Heart left ventricle (tissue), 16 donors: ENCODE measurements around the gene ARHGAP29. TPM values are rescaled to one million over a fixed set of nuclear protein-coding genes. Genes with fewer than 3 reads are reported as not detected.

ENCODE experiments used
- ATAC-seq, 4 donors: fragments of 200-7000 bp; cut with Tn5 transposase; one replicate each; pipeline ENCODE4 v1.9.1; 2020 to 2022; ENCODE audit warnings: moderate library complexity in 4 of 4, mild to moderate bottlenecking in 3 of 4, moderate number of reproducible peaks in 1 of 4
- DNase-seq, 5 donors: peaks; one replicate each; pipeline ENCODE4 v3.0.0-alpha.2; 2020
- H3K27ac ChIP-seq, 12 donors: fragments of 200-600 bp; sonication (generic) in 4 of 12; one replicate each; pipeline versions ENCODE4 v1.5.0 to v1.8.0; 2016 to 2022; ENCODE audit warnings: mild to moderate bottlenecking in 2 of 12
- H3K27me3 ChIP-seq, 9 donors: fragments of 200-600 bp; sonication (generic) in 2 of 9; one replicate each; pipeline versions ENCODE4 v1.5.1 to v1.8.0; 2016 to 2022; ENCODE audit warnings: mild to moderate bottlenecking in 3 of 9
- H3K36me3 ChIP-seq, 9 donors: fragments of 200-600 bp; sonication (generic) in 2 of 9; one replicate each; pipeline versions ENCODE4 v1.5.0 to v1.8.0; 2018 to 2022; ENCODE audit warnings: mild to moderate bottlenecking in 2 of 9
- H3K4me1 ChIP-seq, 12 donors: fragments of 200-600 bp; sonication (generic) in 4 of 12; one replicate each; pipeline versions ENCODE4 v1.5.0 to v1.8.0; 2016 to 2022; ENCODE audit warnings: mild to moderate bottlenecking in 3 of 12
- H3K4me3 ChIP-seq, 12 donors: fragments of 200-600 bp; sonication (generic) in 4 of 12; one replicate each; pipeline versions ENCODE4 v1.5.0 to v1.8.0; 2017 to 2022; ENCODE audit warnings: mild to moderate bottlenecking in 9 of 12, moderate library complexity in 4 of 12
- H3K9me3 ChIP-seq, 12 donors: fragments of 200-600 bp; sonication (generic) in 4 of 12; one replicate each; pipeline versions ENCODE4 v1.5.0 to v1.8.0; 2016 to 2022; ENCODE audit warnings: mild to moderate bottlenecking in 1 of 12
- CTCF ChIP-seq, 12 donors: fragments of 200-600 bp; sonication (generic) in 4 of 12; IDR thresholded peaks; one replicate each; pipeline versions ENCODE4 v1.5.0 to v1.8.0; 2018 to 2022; ENCODE audit warnings: antibody characterized with exemption in 12 of 12, mild to moderate bottlenecking in 5 of 12
- POLR2A ChIP-seq, 2 donors: fragments of 450-650 bp; IDR thresholded peaks; one replicate each; pipeline ENCODE4 v1.6.1; 2017; ENCODE audit warnings: antibody characterized with exemption in 2 of 2, mild to moderate bottlenecking in 2 of 2, moderate library complexity in 2 of 2
- WGBS, 4 donors: extraction: QIAGEN DNeasy Blood & Tissue Kit in 2 of 4; methylation state at CpG; one replicate each; pipeline versions ENCODE4 v1.1.5 to v1.1.7; 2013 to 2018; 5-methylcytosine and 5-hydroxymethylcytosine counted together
- intact Hi-C, 10 donors: fragments of 100-400 bp; cut with DNase I; formaldehyde crosslinking; loops; one replicate each; pipeline versions ENCODE4 v1.11.1 to v1.14.2; 2022
- polyA plus RNA-seq, 2 donors: library from polyadenylated mRNA; stranded (reverse); fragments of 200-250 nt; gene quantifications; one replicate each; pipeline ENCODE4 v1.2.3, GENCODE V29; 2013
- total RNA-seq, 9 donors: library from RNA; depleted of rRNA in 2 of 9; stranded (reverse); fragments of >200 nt in 2 of 9; fragmentation: NEBNext Ultra II Directional in 3 of 9; extraction: Animal tissue kit (Norgen Biotek cat#: 25700) in 3 of 9; gene quantifications; one replicate each; pipeline versions ENCODE4 v1.1.0 to v1.2.4, GENCODE V29; 2016 to 2023
- donor health status: ischemic (EF 13 %, LVEDD 7.1; RV severe dilation, severe dysfunction).
- donor health status: healthy with polysubstance abuse.
- donor health status: DM: no; HTN: yes; CAD: no.
- donor health status: DM: no; HTN: no; CAD: no.
- donor health status: ischemic (EF 25% LVEDD 6.9; RV normal size, moderate dysfunction).
- donor health status: ischemic (EF 25% LVEDD 5.7; RV mildly dilated, moderate dysfunction).
- donor health status: healthy.
- donor health status: DM: yes; HTN: yes; CAD: no.
- donor health status: ischemic (EF 35%, LVEDD 5.7; RV mildly dilated, moderate dysfunction).
- donor health status: nonischemic (EF 11% LVEDD 7.7; RV severe dilation, severe dysfunction).
- donor health status: DM: yes; HTN: yes; CAD: no.
- donor health status: PGD.
- donor health status: ischemic (EF 29% LVEDD 5.4; RV normal size, mild dysfunction).
- donor health status: nonischemic (EF 23%, LVEDD 6.1; RV moderate dilation, normal function).

Gene ARHGAP29
- total and polyA plus RNA-seq, 11 donors: 11.0 to 35.7 (median 26.2) TPM

GRCh38 chr1:94146273-94146672 is 91.1 kb downstream of the ARHGAP29 start:
- no peak overlapping the region for H3K27ac ChIP-seq
- no peaks in the 10 kb centered on the region for H3K27me3 ChIP-seq
- TF ChIP-seq POLR2A (IDR thresholded peaks at IDR 0.05) (no peak), CTCF (IDR thresholded peaks at IDR 0.05) (no peak)
- ATAC-seq (no peak), DNase-seq (no peak)
- H3K9me3 ChIP-seq: no peaks in the 10 kb centered on the region
- H3K4me3 ChIP-seq: no peak overlapping the region
- peaks cover 0 to 21% (median 0%) of the 10 kb centered on the region in 12 donors for H3K4me1 ChIP-seq
- no peaks in the 10 kb centered on the region for H3K36me3 ChIP-seq
- 94 to 97% (median 96%) methylated on average over 5 of the region's 5 CpGs for WGBS, 4 donors
- intact Hi-C loops: no loop called here

GRCh38 chr1:94144836-94145235 is 92.5 kb downstream of the ARHGAP29 start:
- H3K4me3 ChIP-seq: no peak overlapping the region
- H3K9me3 ChIP-seq: no peaks in the 10 kb centered on the region
- intact Hi-C loops: no loop called here
- peaks cover 0 to 25% (median 0%) of the 10 kb centered on the region in 12 donors for H3K4me1 ChIP-seq
- H3K27me3 ChIP-seq: no peaks in the 10 kb centered on the region
- TF ChIP-seq POLR2A (IDR thresholded peaks at IDR 0.05) (no peak), CTCF (IDR thresholded peaks at IDR 0.05) (no peak)
- WGBS, 4 donors: 70 to 86% (median 77%) methylated on average over 1 of the region's 1 CpG
- no peak for DNase-seq
- H3K36me3 ChIP-seq: no peaks in the 10 kb centered on the region
- ATAC-seq: no peak
- no peak overlapping the region for H3K27ac ChIP-seq

GRCh38 chr1:94143809-94144176 is 93.6 kb downstream of the ARHGAP29 start:
- H3K27me3 ChIP-seq: no peaks in the 10 kb centered on the region
- H3K36me3 ChIP-seq: no peaks in the 10 kb centered on the region
- ATAC-seq (no peak), DNase-seq (no peak)
- H3K27ac ChIP-seq: no peak overlapping the region
- H3K9me3 ChIP-seq: no peaks in the 10 kb centered on the region
- peaks cover 0 to 25% (median 0%) of the 10 kb centered on the region in 12 donors for H3K4me1 ChIP-seq
- no peak for TF ChIP-seq POLR2A (IDR thresholded peaks at IDR 0.05)
- no peak for TF ChIP-seq CTCF (IDR thresholded peaks at IDR 0.05)
- intact Hi-C loops: no loop called here
- H3K4me3 ChIP-seq: no peak overlapping the region

- no peak overlapping the region for H3K4me3 ChIP-seq
- H3K27me3 ChIP-seq: no peaks in the 10 kb centered on the region
- 74 to 85% (median 81%) methylated on average over 2 of the region's 2 CpGs for WGBS, 4 donors
- H3K4me1 ChIP-seq: peaks cover 0 to 25% (median 0%) of the 10 kb centered on the region in 12 donors
- H3K27ac ChIP-seq: peak overlapping the region in 4 of 12 donors; percentile 9 to 41 (median 26)
- DNase-seq: no peak
- no peaks in the 10 kb centered on the region for H3K9me3 ChIP-seq
- no peak for ATAC-seq
- TF ChIP-seq POLR2A (IDR thresholded peaks at IDR 0.05) (no peak), CTCF (IDR thresholded peaks at IDR 0.05) (no peak)
- no peaks in the 10 kb centered on the region for H3K36me3 ChIP-seq
- intact Hi-C loops: no loop called here
These were observed 94.1 kb downstream of the ARHGAP29 start for GRCh38 chr1:94143173-94143808.
